Stimulated activated CD4-positive, alpha-beta T cell treated with anti-CD3 and anti-CD28 coated beads, Interleukin-1b, Interleukin-23, amount 100 ng/mL, for 4 hours (primary cell): ENCODE measurements around the gene CPSF6.
"Not testable (repeated sequence)": the region's sequence is repeated elsewhere in the genome, so short reads cannot be mapped to it uniquely, and the experiment has no call there.

Experiments used
- DNase-seq, 2 donors: peaks; one replicate each; pipeline ENCODE4 v3.0.0-alpha.2; 2020; ENCODE audit warnings: low read depth in 2 of 2

CPSF6 gene

GRCh38 chr12:69239352-69239921 is at the start of gene CPSF6:
Gene CPSF6 (plus strand): TSS chr12:69239569. CDS start chr12:69239647, 78 bp downstream.
- DNase-seq = peak; percentile 93 to 96

GRCh38 chr12:69196302-69197288 is 42.8 kb upstream of the CPSF6 start:
- DNase-seq = no peak

DNA sequence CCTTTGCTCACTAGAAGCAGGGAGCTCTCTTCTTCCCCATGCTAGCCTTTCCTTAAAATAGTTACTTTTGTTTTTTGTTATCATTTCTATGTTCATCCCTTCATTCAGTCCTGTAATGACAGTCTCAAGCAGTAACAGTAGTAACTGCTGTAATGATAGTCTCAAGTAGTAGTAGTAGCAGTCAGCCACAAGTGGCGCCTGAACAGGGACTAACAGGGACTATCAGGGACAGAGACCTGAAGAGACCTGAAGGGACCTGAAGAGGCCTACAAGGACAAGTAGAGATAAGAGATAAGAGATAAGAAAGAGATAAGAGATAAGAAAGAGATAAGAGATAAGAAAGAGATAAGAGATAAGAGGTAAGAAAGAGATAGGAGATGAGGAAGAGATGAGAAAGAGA is 39.4 kb upstream of the CPSF6 start:
- not testable (repeated sequence) for DNase-seq

DNA sequence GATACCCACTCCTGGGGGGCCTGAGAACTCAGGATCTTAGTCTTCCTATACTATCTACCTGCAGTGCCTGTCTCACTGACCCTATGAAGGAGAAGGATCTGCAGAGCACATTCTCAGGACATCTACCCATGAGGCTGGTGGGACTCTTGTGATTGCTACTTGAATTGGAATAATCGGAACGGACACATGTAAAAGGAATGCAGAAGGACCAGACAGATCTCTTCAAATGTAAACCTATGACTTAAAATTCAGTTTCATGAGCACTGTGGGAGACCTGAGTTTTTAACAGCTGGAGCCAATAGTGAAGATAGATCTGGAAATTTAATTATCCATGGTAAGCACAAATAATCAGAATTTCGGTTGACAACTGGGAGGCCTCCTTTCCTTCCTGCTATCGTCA is 35.2 kb upstream of the CPSF6 start:
- DNase-seq = no peak

DNA sequence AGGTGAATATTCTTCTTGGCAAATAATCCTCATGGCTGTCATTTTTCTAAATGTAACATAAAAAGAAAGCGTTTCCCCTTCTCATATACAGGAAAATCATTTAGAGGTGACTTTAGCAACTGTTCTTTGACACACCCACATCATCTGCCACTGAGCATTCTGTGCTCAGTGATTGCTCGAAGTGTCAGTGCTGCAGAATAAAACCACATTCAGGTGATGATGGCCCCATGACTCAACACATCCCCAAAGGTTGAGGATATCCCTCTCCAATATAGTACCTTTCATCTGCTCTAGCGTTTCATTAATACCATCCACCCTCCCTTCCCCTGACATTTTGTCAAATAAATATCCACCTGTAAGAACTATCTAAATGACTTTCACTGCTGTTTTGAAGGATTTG is 28.7 kb upstream of the CPSF6 start:
- no peak for DNase-seq

- no peak for DNase-seq
These were observed 28.2 kb upstream of the CPSF6 start for GRCh38 chr12:69211160-69211559.

- no peak for DNase-seq
These were observed 25.2 kb upstream of the CPSF6 start for GRCh38 chr12:69214169-69214568.

DNA sequence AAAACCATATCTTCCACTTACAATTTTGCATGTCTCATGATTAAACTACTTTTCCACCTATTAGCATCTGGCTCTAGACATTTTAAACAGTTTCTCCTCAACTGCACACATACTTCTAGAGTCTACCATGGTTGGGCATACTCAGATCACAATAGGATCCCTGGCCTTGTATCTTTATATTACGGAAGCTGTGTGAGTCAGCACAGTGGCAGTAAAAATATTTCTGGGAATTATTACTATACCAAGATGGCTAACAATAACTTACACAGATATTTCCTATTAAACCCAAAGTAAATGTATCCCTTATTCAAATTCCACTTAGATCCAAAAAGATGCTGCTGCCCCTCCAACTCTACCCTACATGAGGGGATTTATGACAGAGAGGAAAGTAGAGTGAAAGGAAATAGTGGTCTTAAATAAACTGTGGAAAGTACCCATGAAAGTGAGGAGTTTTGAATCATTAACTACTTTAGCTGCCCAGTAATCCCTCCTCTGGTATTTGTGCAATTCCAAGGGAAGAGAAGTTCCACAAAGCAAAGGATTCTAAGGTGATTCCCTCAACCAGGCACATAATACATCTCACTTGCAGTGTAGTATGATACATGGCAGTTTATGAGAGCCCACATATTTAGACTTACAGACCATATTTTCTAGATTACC is 14.0 kb upstream of the CPSF6 start:
- no peak for DNase-seq

- DNase-seq = no peak
These were observed 7.9 kb upstream of the CPSF6 start for GRCh38 chr12:69231479-69231878.

GRCh38 chr12:69238589-69239351 is 599 bp upstream of the CPSF6 start:
- no peak for DNase-seq

DNA sequence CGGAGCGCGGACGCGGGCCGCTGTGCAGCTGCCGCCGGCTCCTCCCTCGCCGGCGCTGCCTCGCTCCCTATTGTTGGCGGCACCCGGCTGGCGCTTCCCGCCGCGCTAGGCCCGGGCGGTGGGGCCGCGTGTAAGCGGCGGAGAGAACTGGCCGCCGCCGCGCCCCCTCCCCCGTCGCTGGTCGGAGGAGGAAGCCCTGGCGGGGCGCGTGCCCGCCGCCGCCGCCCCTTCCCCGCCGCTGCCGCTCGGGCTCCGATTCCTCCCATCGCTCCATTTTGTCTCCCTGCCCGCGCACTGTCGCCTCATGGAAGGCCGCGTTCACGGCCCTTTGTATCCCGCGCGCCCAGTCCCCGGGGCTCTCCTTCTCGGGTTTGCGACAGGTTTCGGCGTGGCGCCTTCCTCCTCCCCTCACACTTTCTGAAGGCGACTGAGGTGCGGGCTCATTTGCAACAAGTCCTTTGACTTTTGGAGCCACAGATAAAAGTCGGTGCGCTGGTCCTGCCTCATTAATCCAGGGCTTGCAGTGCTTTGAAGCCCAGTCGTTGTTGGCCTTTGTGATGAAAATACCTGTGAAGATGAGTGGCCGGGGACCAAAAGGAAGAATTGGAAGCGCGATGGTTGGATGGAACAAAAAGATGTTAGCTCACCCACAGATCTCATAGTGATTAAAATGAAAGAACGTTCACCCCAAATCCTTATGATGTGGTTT is 707 bp downstream of the CPSF6 start:
- peak; percentile 17 to 39 for DNase-seq

GRCh38 chr12:69240631-69240995 is 1.2 kb downstream of the CPSF6 start:
- DNase-seq = peak; percentile 6 to 17

- no peak for DNase-seq
These were observed 2.2 kb downstream of the CPSF6 start for GRCh38 chr12:69241438-69242092.

DNA sequence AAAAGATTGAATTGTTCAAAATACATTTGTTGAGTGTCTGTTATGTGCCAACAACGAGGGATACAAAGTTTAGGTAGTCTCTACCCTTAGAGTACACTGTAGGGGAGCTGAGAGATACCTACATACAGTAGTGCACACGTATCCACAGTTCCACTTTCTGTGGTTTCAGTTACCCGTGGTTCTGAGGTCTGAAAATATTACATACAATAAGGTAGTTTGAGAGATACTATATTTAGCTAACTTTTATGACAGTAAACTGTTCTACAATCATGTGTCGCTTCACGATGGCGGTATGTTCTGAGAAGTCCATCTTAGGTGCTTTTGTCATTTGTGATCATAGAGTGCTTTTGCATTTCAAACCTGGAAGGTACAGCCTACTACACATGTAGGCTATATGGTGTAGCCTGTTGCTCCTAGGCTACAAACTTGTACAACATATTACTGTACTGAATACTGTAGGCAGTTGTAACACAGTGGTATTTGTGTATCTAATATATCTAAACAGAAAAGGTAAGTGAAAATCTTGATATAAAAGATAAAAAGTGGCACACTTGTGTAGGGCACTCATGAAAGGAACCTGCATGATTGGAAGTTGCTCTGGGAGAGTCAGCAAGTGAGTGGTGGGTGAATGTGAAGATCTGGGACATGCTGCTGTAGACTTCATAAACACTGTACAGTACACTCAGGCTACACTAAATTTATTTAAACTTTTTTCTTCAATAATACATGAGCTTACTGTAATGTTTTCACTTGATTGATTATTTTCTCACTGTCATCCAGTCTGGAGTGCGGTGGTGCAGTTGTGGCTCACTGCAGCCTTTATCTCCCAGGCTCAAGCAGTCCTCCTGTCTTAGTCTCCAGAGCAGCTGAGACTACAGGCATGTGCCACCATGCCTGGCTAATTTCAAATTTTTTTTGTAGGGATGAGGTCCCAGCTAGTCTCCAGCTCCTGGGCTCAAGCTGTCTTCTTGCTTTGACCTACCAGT is 4.0 kb downstream of the CPSF6 start:
- DNase-seq = no peak

DNA sequence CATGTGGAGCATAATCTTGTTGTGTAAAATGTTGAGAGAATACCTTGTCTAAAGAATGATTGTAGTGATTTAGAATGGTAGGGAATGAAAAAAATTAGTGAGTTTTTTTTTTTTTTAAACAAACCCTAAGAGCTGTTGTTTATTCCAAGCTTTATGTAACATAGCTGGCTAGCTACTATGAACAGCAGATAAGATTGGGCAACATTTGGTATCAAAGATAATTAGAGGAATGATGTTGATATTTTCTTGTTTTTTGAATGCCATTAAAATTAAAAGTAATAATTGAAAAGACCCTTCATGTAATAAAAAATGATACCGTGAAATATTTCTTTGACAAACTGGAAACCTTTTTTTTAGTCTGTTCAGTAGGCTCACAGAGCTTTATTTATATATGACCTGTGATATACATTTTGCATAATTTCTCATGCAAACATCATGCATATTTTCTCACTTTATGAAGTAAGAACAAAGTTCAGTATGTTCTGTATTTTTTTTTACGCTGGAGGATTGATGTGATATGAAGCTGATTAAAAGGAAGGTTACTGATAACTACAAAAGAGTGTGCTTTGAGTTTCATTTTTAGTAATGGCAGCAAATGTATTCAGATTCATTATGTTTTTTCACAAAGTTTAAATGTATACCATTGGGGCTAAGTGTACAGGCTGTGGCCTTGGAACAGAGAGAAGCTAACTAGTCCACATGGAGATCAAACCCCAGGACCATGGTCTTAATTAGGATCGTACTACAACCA is 8.1 kb downstream of the CPSF6 start:
- DNase-seq = no peak

- no peak for DNase-seq
These were observed 12.7 kb downstream of the CPSF6 start for GRCh38 chr12:69252033-69252432.

DNA sequence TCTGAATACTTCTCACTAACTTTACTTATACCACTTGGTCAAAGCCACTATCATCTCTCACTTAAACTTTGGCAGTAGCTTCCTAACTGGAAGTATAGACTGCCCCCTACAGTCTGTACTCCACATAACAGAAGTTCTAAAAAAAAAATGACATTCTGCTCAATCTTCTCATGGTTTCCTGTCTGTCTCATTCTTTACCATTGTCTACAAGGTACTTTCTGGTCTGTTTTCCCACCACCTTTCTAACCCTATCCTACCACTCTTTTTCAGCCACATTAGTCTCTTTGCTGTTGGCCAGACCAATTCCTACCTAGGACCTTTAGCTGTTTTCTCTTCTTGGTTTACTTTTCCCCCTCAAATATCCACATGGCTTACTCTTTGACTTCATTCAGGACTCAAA is 14.7 kb downstream of the CPSF6 start:
- DNase-seq = no peak

- DNase-seq = no peak
These were observed 15.5 kb downstream of the CPSF6 start for GRCh38 chr12:69254862-69255261.

DNA sequence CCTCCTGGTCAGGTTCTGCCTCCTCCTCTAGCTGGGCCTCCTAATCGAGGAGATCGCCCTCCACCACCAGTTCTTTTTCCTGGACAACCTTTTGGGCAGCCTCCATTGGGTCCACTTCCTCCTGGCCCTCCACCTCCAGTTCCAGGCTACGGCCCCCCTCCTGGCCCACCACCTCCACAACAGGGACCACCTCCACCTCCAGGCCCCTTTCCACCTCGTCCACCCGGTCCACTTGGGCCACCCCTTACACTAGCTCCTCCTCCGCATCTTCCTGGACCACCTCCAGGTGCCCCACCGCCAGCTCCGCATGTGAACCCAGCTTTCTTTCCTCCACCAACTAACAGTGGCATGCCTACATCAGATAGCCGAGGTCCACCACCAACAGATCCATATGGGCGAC is 19.3 kb downstream of the CPSF6 start:
- DNase-seq = no peak
